Middle frontal gyrus (tissue), 1 donor: Measurements from ENCODE around the gene ZC3H7B.
A peak's percentile ranks its signal among the peaks of the same experiment; 100 is the strongest.

Experiments used
- DNase-seq: peaks from one replicate; pipeline ENCODE4 v3.0.0-alpha.2; 2015; ENCODE audit warnings: low spot score; ENCODE audit errors: extremely low spot score

ZC3H7B gene

GRCh38 chr22:41352058-41352457 is 50.7 kb downstream of the ZC3H7B start:
- no peak for DNase-seq

DNA sequence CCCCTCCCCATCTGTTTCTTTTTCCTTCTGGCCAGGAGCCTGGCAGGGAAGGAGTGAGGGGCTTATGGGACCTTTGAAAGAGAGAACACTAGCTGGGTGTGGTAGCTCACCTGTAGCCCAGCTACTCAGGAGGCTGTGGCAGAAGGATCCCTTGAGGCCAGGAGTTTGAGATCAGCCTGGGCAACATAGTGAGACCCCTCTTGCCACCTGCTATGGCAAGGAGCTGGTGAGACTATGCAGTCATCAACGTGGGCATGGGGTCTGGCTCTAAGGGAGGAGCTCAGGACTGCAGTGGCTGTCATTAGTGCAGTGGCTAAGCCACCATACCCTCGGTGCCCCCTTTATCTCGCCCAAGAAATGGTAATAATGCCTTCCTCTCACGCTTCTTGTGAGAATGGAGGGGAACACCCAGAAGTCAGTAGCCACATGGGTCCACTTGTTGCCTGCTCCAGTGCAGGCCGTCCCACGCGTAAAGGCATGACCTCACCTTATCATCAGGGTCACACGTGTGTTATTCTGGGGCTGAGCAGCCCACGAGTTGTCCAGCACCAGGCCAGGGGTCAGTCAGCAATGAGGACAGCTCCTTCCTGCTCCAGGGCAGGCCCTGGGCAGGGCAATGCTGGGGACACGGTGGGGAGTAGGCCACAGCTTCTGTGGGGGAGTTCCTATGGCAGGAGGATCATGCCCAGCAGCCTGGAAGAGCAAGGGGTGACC is 52.7 kb downstream of the ZC3H7B start:
- DNase-seq = no peak

DNA sequence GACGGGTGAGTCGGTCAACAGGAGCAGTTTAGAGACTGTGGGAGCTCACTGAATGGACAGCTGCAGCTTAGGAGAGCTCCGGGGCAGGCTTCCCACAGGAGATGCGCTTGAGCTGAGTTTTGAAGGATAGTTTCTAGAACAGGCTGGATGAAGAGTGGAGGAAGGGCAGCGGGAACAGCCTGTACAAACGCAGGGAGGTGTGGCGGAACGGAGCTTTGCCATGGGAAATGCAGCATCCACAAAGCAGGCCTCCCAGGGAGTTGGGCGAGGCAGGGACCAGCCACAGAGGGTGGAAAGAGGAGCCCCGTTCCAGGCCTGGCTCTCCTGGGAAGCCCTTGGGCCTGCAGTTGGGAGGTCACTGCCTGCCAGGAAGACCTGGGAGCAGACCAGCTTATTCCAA is 53.7 kb downstream of the ZC3H7B start:
- no peak for DNase-seq

DNA sequence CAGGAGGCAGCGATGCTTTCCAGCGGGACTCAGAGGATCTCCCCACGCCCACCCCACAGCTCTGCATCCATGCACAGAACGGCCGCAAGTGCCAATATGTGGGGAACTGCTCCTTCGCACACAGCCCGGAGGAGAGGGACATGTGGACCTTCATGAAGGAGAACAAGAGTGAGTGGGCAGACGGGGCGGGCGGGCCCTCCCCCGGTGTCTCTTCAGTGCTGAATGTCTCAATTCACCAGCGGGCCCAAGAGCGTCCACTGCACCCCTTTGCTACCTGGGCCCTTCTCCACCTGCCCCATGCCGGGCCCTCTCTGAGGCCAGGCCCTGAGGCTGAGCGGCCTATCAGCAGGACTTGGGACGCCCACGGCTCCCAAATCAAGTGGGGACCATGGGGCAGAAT is 54.6 kb downstream of the ZC3H7B start:
- DNase-seq = no peak

DNA sequence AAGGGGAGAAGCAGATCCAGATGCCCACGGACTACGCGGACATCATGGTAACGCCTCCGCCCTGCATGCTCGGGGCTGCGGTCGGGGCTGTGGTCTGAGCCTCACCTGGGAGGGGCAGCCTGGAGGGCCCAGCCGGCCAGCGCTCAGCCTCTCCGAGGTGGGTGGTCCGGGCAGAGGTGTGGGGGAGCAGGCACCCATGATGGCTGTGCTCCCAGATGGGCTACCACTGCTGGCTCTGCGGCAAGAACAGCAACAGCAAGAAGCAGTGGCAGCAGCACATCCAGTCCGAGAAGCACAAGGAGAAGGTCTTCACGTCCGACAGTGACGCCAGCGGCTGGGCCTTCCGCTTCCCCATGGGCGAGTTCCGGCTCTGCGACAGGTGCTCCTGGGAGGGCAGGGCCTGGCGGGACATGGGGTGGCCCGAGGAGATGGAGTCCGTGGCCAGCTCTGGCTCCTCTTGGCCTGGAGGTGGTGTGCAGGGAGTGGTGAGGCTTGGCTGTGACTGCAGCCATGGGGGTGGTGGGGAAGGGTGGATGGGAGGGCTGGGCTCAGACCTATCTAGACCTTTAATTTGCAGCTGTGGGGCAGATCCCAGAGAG is 55.2 kb downstream of the ZC3H7B start:
- no peak for DNase-seq

DNA sequence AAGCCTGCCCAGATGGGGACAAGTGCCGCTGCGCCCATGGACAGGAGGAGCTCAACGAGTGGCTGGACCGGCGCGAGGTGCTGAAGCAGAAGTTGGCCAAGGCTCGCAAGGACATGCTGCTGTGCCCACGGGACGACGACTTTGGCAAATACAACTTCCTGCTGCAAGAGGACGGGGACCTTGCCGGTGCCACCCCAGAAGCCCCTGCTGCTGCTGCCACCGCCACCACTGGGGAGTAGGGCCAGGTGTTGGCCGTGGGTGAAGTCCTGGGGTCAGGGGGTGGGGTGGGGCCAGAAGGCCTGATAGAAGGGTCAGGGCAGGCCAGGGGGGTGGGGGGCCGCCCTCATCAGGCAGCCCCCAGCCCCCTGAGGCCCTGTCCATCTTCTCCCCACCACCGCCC is 55.9 kb downstream of the ZC3H7B start:
- DNase-seq = no peak

GRCh38 chr22:41358927-41359326 is 57.6 kb downstream of the ZC3H7B start:
- no peak for DNase-seq

- no peak for DNase-seq
Observed at GRCh38 chr22:41359376-41359775, 58.1 kb downstream of the ZC3H7B start.

GRCh38 chr22:41360126-41360525 is 58.8 kb downstream of the ZC3H7B start:
- DNase-seq = no peak

GRCh38 chr22:41361716-41362310 is 60.5 kb downstream of the ZC3H7B start:
- no peak for DNase-seq

GRCh38 chr22:41362615-41363014 is 61.3 kb downstream of the ZC3H7B start:
- DNase-seq = no peak

DNA sequence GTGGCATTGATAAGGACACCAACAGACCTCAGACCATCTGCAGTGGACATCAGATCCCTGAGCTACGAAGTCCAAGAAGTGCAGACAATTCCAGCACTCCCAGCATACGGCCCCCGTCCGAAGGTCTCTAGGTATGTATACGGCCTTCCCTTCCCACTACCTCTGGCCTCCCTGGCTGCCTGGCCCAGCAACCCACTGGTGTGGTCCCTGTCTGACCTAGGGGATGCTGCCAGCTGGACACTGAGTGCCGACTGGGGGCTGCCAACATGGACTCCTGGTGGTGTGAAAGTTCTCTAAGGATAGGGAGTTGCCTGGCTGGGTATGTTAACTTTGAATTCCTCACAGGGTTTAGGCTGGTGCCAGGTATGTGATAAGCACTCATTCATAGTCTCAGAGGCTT is 62.9 kb downstream of the ZC3H7B start:
- DNase-seq = no peak

DNA sequence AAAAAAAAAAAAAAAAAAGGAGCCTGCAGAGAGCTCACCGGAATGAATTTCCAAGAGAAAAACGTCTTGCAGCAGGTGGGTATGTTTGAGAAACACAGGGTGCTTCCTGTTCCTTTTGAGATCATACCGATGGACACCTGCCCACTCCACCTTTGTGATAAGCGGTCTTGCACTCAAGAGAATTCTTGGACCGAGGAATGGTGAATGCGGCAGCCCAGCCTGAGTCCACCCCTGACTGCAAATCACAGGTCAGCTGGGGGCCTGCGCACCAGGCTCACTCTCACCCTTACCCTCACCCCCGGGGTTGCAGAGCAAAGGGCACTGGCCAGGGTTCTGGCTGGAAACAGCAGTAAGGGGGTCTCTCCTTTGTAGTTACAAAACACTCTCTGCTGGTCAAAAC is 63.6 kb downstream of the ZC3H7B start:
- DNase-seq = no peak

DNA sequence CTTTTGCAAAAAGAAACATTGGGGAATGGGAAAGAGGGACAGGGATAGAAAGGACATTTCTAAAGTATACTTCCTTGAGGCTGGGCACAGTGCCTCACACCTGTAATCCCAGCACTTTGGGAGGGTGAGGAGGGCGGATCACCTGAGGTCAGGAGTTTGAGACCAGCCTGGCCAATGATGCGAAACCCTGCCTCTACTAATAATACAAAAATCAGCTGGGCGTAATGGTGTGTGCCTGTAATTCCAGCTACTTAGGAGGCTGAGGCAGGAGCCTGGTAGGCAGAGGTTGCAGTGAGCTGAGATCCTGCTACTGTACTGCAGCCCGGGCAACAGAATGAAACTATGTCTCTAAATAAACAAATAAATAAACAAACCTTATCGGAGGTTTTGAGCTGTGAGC is 64.1 kb downstream of the ZC3H7B start:
- no peak for DNase-seq

DNA sequence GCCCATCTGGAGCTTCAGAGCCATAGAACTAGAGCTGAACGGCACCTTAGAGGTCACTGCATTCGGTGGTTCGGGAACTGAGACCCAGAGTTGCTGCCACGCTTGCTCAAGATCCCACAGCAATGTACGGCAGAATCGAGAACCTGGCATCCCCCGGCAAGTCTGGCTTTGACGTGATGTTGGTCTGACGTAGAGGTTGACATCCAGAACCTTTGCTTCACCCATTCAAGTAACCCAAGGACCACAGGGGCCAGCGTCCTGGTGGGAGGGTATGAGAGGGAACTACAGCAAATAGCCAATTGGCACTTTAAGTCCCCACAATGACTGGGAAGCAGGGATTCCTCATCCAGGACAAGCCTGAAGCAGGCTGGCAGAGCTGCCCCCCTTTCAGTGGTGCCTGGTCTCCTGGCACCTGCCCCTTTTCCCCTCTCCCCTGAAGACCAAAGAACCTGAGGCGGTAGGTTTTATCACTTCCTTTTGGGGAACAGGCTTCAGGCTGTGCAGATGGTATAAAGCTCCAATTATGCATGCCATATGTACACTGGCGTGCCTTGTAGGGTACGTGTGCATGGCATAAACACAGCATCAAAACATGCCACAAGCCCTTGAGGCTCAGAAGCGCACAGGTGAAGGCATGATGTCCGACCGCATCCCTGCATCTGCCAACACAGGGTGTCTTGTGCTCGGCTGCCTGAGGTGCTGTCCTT is 65.2 kb downstream of the ZC3H7B start:
- no peak for DNase-seq

- peak; percentile 96 for DNase-seq
Observed at GRCh38 chr22:41367039-41367679, 65.8 kb downstream of the ZC3H7B start.

DNA sequence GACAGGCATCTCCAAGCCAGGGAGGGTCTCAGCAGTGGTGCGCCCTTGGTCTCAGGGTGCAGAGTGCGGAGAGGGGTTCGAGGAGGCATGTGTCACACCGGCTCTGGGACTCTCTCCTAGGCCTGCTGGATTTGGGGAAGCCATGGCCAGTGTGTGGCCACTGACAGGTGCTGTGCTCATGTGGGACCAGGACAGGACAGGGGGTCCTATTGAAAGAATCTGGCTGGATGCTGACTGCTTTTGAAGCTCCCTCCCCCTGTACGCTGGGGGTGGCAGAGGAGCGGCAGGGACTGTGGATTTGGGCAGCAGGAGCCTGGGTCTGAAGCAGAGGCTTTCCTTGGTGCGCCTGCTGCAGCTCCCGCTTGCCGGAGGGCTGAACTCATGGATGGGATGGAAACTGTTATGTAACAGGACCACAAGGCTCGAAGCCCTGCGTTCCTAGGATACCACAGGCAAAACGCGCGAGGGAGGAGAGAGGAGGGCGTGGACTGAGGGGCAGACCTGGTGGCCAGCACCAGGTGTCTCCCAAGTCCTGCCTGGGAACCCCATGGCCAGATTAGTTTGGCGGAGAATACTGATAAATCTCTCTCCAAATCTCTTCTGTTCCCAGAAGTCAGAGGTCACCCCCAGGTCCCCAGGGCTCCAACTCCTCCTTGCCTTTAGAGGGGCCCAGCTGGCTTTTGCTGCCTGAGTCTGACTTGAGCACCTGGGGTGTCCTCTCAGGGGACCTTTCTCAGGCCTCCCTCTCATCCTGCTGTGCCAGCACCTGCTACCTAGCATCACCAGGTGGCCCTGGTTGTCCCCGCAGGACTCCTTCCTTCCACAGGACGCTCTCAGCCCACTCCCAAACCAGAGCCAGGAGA is 66.6 kb downstream of the ZC3H7B start:
- peak; percentile 61 for DNase-seq

DNA sequence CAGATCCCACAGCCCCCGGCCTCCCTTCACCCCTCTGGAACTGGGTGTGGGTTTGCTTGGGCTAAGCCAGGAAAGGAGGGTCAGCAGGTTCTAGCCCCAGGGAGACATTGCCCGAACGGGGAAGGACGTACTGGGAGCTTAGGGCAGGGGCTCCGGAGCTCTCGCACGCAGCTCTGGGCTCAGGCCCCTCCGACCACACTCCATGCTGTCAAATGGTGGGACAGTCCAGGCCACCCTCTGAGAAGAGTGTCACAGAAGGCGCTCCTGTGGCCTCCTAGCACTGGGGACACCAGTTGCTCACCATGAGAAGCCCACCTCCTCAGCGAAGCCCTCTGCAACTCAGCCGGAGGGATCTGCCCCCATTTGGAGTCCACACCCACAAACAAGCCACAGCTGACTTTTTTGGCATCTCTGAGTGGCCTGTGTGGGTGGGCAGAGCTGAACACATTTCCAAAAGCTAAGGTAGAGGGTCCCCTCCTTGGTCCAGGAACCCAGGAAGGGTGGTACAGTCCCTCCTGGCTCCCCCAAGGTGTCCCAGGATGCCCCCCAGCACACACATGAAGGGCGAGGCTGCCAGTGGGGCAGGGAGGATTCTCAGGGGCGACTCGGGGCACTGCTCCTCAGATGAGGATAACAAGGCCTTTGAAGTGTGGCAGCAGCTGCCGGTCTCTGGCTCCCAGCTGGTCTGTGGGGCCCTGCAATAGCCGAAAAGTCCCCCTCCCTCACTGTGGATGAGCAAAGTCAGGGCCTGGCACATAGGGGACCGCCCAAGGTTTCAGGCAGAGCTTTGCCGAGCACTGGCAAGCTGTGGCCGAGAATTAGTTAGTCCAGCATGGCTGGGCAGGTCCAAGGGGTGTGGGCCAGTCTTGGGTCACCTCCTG is 67.5 kb downstream of the ZC3H7B start:
- no peak for DNase-seq

DNA sequence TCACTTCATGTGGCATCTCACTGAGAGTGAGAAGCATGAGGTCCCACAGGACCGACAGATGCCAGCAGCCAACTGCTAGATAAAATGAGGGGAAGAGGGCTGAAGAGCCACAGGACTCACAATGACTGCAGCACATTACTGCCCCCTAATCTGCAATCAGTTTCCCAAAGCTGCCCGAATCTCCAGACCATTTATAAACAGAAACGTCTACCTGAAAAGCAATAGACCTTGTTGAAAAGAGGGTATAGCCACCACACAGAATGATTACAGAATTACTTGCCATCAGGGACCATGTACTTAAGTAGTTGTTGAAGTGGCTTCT is 68.1 kb downstream of the ZC3H7B start:
- DNase-seq = no peak

GRCh38 chr22:41369837-41370236 is 68.5 kb downstream of the ZC3H7B start:
- no peak for DNase-seq
